Measurements from ENCODE around the gene COA1.

- no peak for TF ChIP-seq POLR2A (IDR thresholded peaks at IDR 0.05)
- TF ChIP-seq CTCF (IDR thresholded peaks at IDR 0.05) = no peak
These were observed 79.5 kb downstream of the COA1 start for GRCh38 chr7:43649755-43650274.

Measured in gastroesophageal sphincter (tissue), 3 donors.